Neural crest cell (in vitro differentiated cells): ENCODE data around the gene CLCN4. TPM values are rescaled to one million over a fixed set of nuclear protein-coding genes. Genes with fewer than 3 reads are reported as not detected.

ENCODE experiments used
- DNase-seq: peaks from one replicate; pipeline ENCODE4 v3.0.0; 2021; ENCODE audit warnings: low read depth, mixed read lengths, low spot score
- H3K27ac Mint-ChIP-seq: one replicate; pipeline ENCODE4 v1.8.0; 2021; ENCODE audit warnings: mild to moderate bottlenecking, mixed read lengths; ENCODE audit not compliant: unreplicated experiment
- H3K27me3 Mint-ChIP-seq: 2 replicates; pipeline ENCODE4 v1.8.0; 2021; ENCODE audit warnings: low read depth, mild to moderate bottlenecking, mixed read lengths
- H3K36me3 Mint-ChIP-seq: 2 replicates; pipeline ENCODE4 v1.8.0; 2021; ENCODE audit warnings: low read depth, mild to moderate bottlenecking, mixed read lengths
- H3K4me1 Mint-ChIP-seq: 2 replicates; pipeline ENCODE4 v1.8.0; 2021; ENCODE audit warnings: mixed read lengths
- H3K4me3 Mint-ChIP-seq: one replicate; pipeline ENCODE4 v1.8.0; 2021; ENCODE audit warnings: mild to moderate bottlenecking, mixed read lengths
- H3K9me3 Mint-ChIP-seq: 2 replicates; pipeline ENCODE4 v1.8.0; 2021; ENCODE audit warnings: mixed read lengths
- CTCF ChIP-seq: fragments of 200-600 bp; sonication (generic); conservative IDR thresholded peaks from 2 replicates; pipeline ENCODE4 v1.5.0; 2021; ENCODE audit warnings: antibody characterized with exemption, mild to moderate bottlenecking
- total RNA-seq: library from RNA; stranded (reverse); gene quantifications from 2 replicates; pipeline ENCODE4 v1.2.1, GENCODE V29; 2021

Gene CLCN4
- total RNA-seq, 1 donor from 2014 or later: 8.8 TPM

GRCh38 chrX:10146346-10146745, 10.4 kb upstream of the CLCN4 start:
- Mint-ChIP-seq H3K9me3 (peaks cover 7% of the 10 kb centered on the region), H3K4me3 (no peak overlapping the region), H3K36me3 (peaks cover 17% of the 10 kb centered on the region), H3K27ac (no peak overlapping the region), H3K27me3 (no peaks in the 10 kb centered on the region), H3K4me1 (no peaks in the 10 kb centered on the region)
- DNase-seq: no peak
- no peak for TF ChIP-seq CTCF

DNA sequence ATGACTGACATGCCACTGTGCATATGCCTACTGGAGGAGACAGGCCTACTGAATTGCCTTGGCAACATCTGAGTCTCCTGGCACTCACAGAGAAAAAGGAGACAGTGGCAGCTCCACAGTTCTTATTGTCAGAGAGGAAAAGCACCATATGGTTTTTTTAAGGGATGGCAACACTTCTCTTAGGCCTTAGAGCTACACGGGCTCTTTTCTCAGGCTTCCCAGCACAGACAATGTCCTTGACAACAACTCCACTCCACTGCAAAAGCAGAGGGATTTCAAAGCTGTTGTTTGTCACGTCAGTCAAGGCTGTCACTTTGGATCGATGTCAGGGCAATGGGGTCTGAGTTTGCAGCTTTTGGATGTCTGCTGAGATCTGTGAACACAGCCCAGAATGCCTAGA, 4.7 kb upstream of the CLCN4 start:
- DNase-seq: no peak
- no peak overlapping the region for H3K4me3 Mint-ChIP-seq
- no peaks in the 10 kb centered on the region for H3K36me3 Mint-ChIP-seq
- H3K4me1 Mint-ChIP-seq: peaks cover 4% of the 10 kb centered on the region
- TF ChIP-seq CTCF: no peak
- H3K27ac Mint-ChIP-seq: no peak overlapping the region
- H3K27me3 Mint-ChIP-seq: no peaks in the 10 kb centered on the region
- H3K9me3 Mint-ChIP-seq: peaks cover 4% of the 10 kb centered on the region

DNA sequence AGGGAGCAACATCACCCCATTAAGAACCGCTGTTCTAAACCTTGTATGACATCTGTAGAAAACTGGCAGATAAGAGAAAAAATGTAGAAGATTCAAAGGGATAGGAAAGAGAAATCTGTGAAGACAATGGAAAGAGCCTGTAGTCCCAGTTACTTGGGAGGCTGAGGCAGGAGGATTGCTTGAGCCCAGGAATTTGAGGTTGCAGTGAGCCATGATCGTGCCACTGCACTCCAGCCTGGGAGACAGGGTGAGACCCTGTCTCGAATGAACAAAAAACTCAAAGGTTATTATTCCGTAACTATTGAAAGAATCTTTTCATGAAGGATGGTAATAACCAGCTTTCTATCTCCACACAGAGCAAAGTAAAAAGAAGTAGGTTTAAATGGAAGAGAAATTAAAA, 1.6 kb upstream of the CLCN4 start:
- Mint-ChIP-seq H3K27ac (no peak overlapping the region), H3K27me3 (no peaks in the 10 kb centered on the region), H3K9me3 (peaks cover 8% of the 10 kb centered on the region), H3K36me3 (no peaks in the 10 kb centered on the region), H3K4me3 (no peak overlapping the region), H3K4me1 (peaks cover 18% of the 10 kb centered on the region)
- DNase-seq: no peak
- TF ChIP-seq CTCF: no peak

- DNase-seq: no peak
- TF ChIP-seq CTCF: no peak
- Mint-ChIP-seq H3K27me3 (no peaks in the 10 kb centered on the region), H3K4me1 (peaks cover 21% of the 10 kb centered on the region), H3K4me3 (peak overlapping the region; percentile 66), H3K27ac (no peak overlapping the region), H3K9me3 (peaks cover 4% of the 10 kb centered on the region), H3K36me3 (no peaks in the 10 kb centered on the region)
These were observed 212 bp downstream of the CLCN4 start for GRCh38 chrX:10157032-10157341.

- no peak overlapping the region for H3K27ac Mint-ChIP-seq
These were observed 768 bp downstream of the CLCN4 start for GRCh38 chrX:10157543-10157942.

More at GRCh38 chrX:10157543-10157942, 768 bp downstream of the CLCN4 start:
- TF ChIP-seq CTCF: no peak
- no peaks in the 10 kb centered on the region for H3K36me3 Mint-ChIP-seq
- no peak for DNase-seq
- peaks cover 21% of the 10 kb centered on the region for H3K4me1 Mint-ChIP-seq
- peaks cover 7% of the 10 kb centered on the region for H3K9me3 Mint-ChIP-seq
- H3K4me3 Mint-ChIP-seq: no peak overlapping the region
- no peaks in the 10 kb centered on the region for H3K27me3 Mint-ChIP-seq
